OCI-LY7 (cell line): Measurements from ENCODE around the gene GRID2. TPM values are rescaled to one million over a fixed set of nuclear protein-coding genes. Genes with fewer than 3 reads are reported as not detected.

Experiments
- BruUV-seq: library from RNA; stranded (reverse); fragments of 400-500 nt; replicated peaks from 2 replicates; lab custom pipeline; 2021; lab: Mats Ljungman, UMichigan
- CTCF ChIA-PET: fragments of 300-600 bp; sonication (Branson Sonifier 250); formaldehyde crosslinking; loops from one replicate; lab custom pipeline; 2022; ENCODE audit warnings: antibody characterized with exemption; ENCODE audit not compliant: unreplicated experiment; lab: Charles Lee
- POLR2A ChIA-PET: fragments of 300-600 bp; sonication (Branson Sonifier 250); formaldehyde crosslinking; loops from one replicate; lab custom pipeline; 2022; ENCODE audit warnings: antibody characterized with exemption; lab: Charles Lee
- DNase-seq: peaks from one replicate; pipeline ENCODE4 v3.0.0-alpha.2; 2015; ENCODE audit warnings: low spot score
- H2AFZ ChIP-seq: fragments of 200-600 bp; sonication (generic), shearing (Covaris generic); 2 replicates; pipeline ENCODE4 v1.6.1; 2014; ENCODE audit warnings: mild to moderate bottlenecking, antibody characterized with exemption, low read length, moderate library complexity
- H3K27ac ChIP-seq: fragments of 200-600 bp; sonication (generic); 2 replicates; pipeline ENCODE4 v1.5.1; 2014; ENCODE audit warnings: mixed run types, low read depth, mild to moderate bottlenecking, moderate library complexity, low read length, inconsistent platforms; ENCODE audit not compliant: poor library complexity, severe bottlenecking
- H3K36me3 ChIP-seq: fragments of 200-600 bp; sonication (generic); 2 replicates; pipeline ENCODE4 v1.6.1; 2014; ENCODE audit warnings: mild to moderate bottlenecking, antibody characterized with exemption, low read length, moderate library complexity, mixed read lengths; ENCODE audit not compliant: insufficient read depth
- H3K4me1 ChIP-seq: fragments of 200-600 bp; sonication (generic); 2 replicates; pipeline ENCODE4 v1.5.1; 2014; ENCODE audit warnings: mild to moderate bottlenecking, low read length; ENCODE audit not compliant: insufficient read depth, poor library complexity, severe bottlenecking
- H3K4me2 ChIP-seq: fragments of 200-600 bp; sonication (generic); 2 replicates; pipeline ENCODE4 v1.6.1; 2014; ENCODE audit warnings: mild to moderate bottlenecking, low read length
- H3K4me3 ChIP-seq: fragments of 200-600 bp; sonication (generic); 2 replicates; pipeline ENCODE4 v1.5.1; 2014; ENCODE audit warnings: mild to moderate bottlenecking, low read depth, low read length; ENCODE audit not compliant: poor library complexity, severe bottlenecking
- H3K79me2 ChIP-seq: fragments of 200-600 bp; sonication (generic); 2 replicates; pipeline ENCODE4 v1.6.1; 2016; ENCODE audit warnings: low read depth, mild to moderate bottlenecking, low read length, moderate library complexity, mixed read lengths; ENCODE audit not compliant: insufficient read depth
- H3K9me2 ChIP-seq: fragments of 200-600 bp; sonication (generic); 2 replicates; pipeline ENCODE4 v1.6.1; 2016; ENCODE audit warnings: mild to moderate bottlenecking, low read length, mixed read lengths; ENCODE audit not compliant: insufficient read depth
- H3K9me3 ChIP-seq: fragments of 200-600 bp; sonication (generic); 2 replicates; pipeline ENCODE4 v1.6.1; 2014; ENCODE audit warnings: mild to moderate bottlenecking, mixed run types, low read length, mixed read lengths
- H4K20me1 ChIP-seq: fragments of 200-600 bp; sonication (generic); 2 replicates; pipeline ENCODE4 v1.6.1; 2014; ENCODE audit warnings: mild to moderate bottlenecking, antibody characterized with exemption, low read length, moderate library complexity, mixed read lengths; ENCODE audit not compliant: insufficient read depth
- CTCF ChIP-seq: fragments of 200-600 bp; sonication (generic); conservative IDR thresholded peaks from 2 replicates; pipeline ENCODE4 v1.5.1; 2014; ENCODE audit warnings: mild to moderate bottlenecking, antibody characterized with exemption, low read length, moderate library complexity, mixed read lengths
- EZH2phosphoT487 ChIP-seq: fragments of 200-600 bp; sonication (generic); IDR thresholded peaks from 2 replicates; pipeline ENCODE4 v1.6.1; 2018; ENCODE audit warnings: low read depth, borderline replicate concordance, mild to moderate bottlenecking, mixed run types, antibody characterized with exemption, low read length, moderate library complexity, mixed read lengths
- intact Hi-C: fragments of 100-400 bp; cut with micrococcal nuclease; formaldehyde crosslinking; loops from one replicate; pipeline ENCODE4 v1.10.0; 2022; ENCODE audit not compliant: unreplicated experiment
- total RNA-seq, 2 experiments: library from RNA; depleted of rRNA in 1 of 2; stranded (reverse); fragments of >200 nt in 1 of 2; shearing (Covaris generic) in 1 of 2; gene quantifications; 2 replicates each; pipeline ENCODE4 v1.2.3, GENCODE V29; 2014 to 2022

Gene GRID2
- total RNA-seq, 2 experiments from 2014 or later = not detected

- Histone ChIP-seq H3K9me3 (no peaks in the 10 kb centered on the region), H3K9me2 (no peaks in the 10 kb centered on the region), H3K36me3 (no peaks in the 10 kb centered on the region), H3K27ac (no peak overlapping the region), H2AFZ (no peak overlapping the region), H3K79me2 (no peaks in the 10 kb centered on the region), H4K20me1 (no peaks in the 10 kb centered on the region), H3K4me3 (no peak overlapping the region), H3K4me2 (no peak overlapping the region), H3K4me1 (no peaks in the 10 kb centered on the region)
- ChIA-PET POLR2A (interaction anchor here (0.7 kb wide), 1 partner anchor 266 kb away, joined by 3 read pairs; no protein-coding TSS in a partner anchor), CTCF (no interaction called here)
- no peak for TF ChIP-seq CTCF
- TF ChIP-seq EZH2phosphoT487 = no peak
- BruUV-seq = no TSS peak
- no peak for DNase-seq
- intact Hi-C loops = no loop called here
These were observed 302.5 kb downstream of the GRID2 start for GRCh38 chr4:92606227-92606626.

- Histone ChIP-seq H3K79me2 (no peaks in the 10 kb centered on the region), H3K27ac (no peak overlapping the region), H3K9me2 (no peaks in the 10 kb centered on the region), H3K4me2 (no peak overlapping the region), H4K20me1 (no peaks in the 10 kb centered on the region), H3K36me3 (no peaks in the 10 kb centered on the region), H3K9me3 (no peaks in the 10 kb centered on the region), H2AFZ (no peak overlapping the region), H3K4me1 (no peaks in the 10 kb centered on the region), H3K4me3 (no peak overlapping the region)
- TF ChIP-seq CTCF (no peak), EZH2phosphoT487 (no peak)
- POLR2A ChIA-PET = no interaction called here
- no TSS peak for BruUV-seq
- CTCF ChIA-PET = no interaction called here
- intact Hi-C loops = no loop called here
- no peak for DNase-seq
These were observed 311.3 kb downstream of the GRID2 start for GRCh38 chr4:92615049-92615448.

- Histone ChIP-seq H3K9me2 (no peaks in the 10 kb centered on the region), H2AFZ (no peak overlapping the region), H4K20me1 (no peaks in the 10 kb centered on the region), H3K36me3 (no peaks in the 10 kb centered on the region), H3K4me1 (no peaks in the 10 kb centered on the region), H3K4me3 (no peak overlapping the region), H3K4me2 (no peak overlapping the region), H3K79me2 (no peaks in the 10 kb centered on the region), H3K27ac (no peak overlapping the region), H3K9me3 (no peaks in the 10 kb centered on the region)
- no TSS peak for BruUV-seq
- POLR2A ChIA-PET = no interaction called here
- CTCF ChIA-PET = no interaction called here
- no peak for TF ChIP-seq EZH2phosphoT487
- TF ChIP-seq CTCF = no peak
- intact Hi-C loops = no loop called here
- no peak for DNase-seq
These were observed 315.2 kb downstream of the GRID2 start for GRCh38 chr4:92618968-92619367.
